Measurements from ENCODE around the gene PKP2. TPM values are rescaled to one million over a fixed set of nuclear protein-coding genes. Genes with fewer than 3 reads are reported as not detected.

PKP2 gene
- total RNA-seq, 2 donors from 2014 or later, result 0.54 to 8.8 TPM

DNA sequence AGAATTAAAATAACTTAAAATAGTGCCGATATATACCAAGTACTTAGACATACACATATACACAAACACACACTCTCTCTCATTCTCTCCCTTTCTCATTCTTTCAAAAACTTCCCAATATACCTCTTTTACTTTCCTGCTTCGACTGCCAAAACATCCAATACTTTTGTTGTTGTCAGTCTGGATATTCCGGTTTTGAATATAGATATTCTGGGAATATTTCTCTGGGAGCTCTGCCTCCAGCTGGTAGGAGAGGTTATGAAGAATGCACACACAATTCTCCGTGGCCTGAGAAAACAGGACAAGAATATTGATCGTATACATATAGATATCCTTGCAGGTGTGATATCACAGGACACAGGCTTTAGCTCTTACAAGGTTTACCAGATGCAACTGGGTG lies 74.2 kb downstream of the PKP2 start:
- no peaks in the 10 kb centered on the region for H3K4me1 ChIP-seq (ENCODE audit: control insufficient read depth in 1 of 2, low read depth in 2 of 2)
- DNase-seq (ENCODE audit: low spot score) (no peak), ATAC-seq (ENCODE audit: insufficient number of reproducible peaks, low FRiP score, low read depth) (no peak)
- no peak overlapping the region for H3K4me3 ChIP-seq
- no peaks in the 10 kb centered on the region for H3K36me3 ChIP-seq
- H3K9me3 ChIP-seq, result no peaks in the 10 kb centered on the region
- TF ChIP-seq, protein P1, sequence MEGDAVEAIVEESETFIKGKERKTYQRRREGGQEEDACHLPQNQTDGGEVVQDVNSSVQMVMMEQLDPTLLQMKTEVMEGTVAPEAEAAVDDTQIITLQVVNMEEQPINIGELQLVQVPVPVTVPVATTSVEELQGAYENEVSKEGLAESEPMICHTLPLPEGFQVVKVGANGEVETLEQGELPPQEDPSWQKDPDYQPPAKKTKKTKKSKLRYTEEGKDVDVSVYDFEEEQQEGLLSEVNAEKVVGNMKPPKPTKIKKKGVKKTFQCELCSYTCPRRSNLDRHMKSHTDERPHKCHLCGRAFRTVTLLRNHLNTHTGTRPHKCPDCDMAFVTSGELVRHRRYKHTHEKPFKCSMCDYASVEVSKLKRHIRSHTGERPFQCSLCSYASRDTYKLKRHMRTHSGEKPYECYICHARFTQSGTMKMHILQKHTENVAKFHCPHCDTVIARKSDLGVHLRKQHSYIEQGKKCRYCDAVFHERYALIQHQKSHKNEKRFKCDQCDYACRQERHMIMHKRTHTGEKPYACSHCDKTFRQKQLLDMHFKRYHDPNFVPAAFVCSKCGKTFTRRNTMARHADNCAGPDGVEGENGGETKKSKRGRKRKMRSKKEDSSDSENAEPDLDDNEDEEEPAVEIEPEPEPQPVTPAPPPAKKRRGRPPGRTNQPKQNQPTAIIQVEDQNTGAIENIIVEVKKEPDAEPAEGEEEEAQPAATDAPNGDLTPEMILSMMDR (IDR thresholded peaks at IDR 0.05), result no peak
- H3K27ac ChIP-seq, result no peak overlapping the region
- H3K27me3 ChIP-seq (replicated peaks; ENCODE audit: insufficient read depth), result no peaks in the 10 kb centered on the region

DNA sequence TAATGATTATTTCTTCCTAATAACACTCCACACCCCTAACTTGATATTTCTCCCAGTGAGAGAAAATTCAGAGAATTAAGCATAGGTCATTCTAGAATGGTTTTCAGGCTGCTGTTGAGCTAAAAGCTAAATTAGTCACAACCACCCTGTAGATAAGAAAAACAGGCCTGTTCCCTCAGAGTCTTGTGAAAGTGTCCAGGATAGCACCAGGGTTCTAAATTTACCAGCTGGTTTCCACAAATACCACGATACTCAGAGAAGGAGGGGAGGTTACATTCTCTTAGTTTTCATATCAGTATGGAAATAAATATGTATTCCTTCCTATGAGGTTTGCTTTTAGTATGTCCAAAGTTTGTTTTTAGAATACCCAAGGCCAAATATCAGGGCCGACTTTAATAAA lies 74.9 kb downstream of the PKP2 start:
- DNase-seq (ENCODE audit: low spot score) (no peak), ATAC-seq (ENCODE audit: insufficient number of reproducible peaks, low FRiP score, low read depth) (no peak)
- H3K27me3 ChIP-seq (replicated peaks; ENCODE audit: insufficient read depth), result no peaks in the 10 kb centered on the region
- no peaks in the 10 kb centered on the region for H3K9me3 ChIP-seq
- H3K4me3 ChIP-seq, result no peak overlapping the region
- TF ChIP-seq, protein P1 (IDR thresholded peaks at IDR 0.05), result no peak
- H3K27ac ChIP-seq, result no peak overlapping the region
- no peaks in the 10 kb centered on the region for H3K36me3 ChIP-seq
- H3K4me1 ChIP-seq (ENCODE audit: control insufficient read depth in 1 of 2, low read depth in 2 of 2), result no peaks in the 10 kb centered on the region

DNA sequence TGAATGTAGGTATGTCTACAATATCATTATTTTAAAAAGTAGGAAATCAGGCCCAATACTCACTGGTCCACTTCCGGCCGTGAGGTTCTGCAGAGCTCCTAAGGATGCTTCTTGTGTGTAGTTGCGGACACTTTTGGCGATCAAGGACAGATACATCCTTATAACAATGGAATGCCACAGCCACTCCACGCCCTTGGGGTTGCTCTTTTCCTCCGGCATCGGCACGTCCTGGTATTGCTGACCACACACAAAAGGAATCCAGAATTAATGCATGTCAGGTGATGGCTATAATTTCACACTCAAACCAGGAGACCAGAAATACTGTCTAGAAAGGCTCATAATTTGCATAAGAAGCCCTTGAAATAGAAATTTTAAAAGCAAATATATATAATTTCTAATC lies 75.3 kb downstream of the PKP2 start:
- Histone ChIP-seq H3K36me3 (no peaks in the 10 kb centered on the region), H3K9me3 (no peaks in the 10 kb centered on the region), H3K27me3 (replicated peaks; ENCODE audit: insufficient read depth) (no peaks in the 10 kb centered on the region), H3K27ac (no peak overlapping the region), H3K4me1 (ENCODE audit: control insufficient read depth in 1 of 2, low read depth in 2 of 2) (no peaks in the 10 kb centered on the region), H3K4me3 (no peak overlapping the region)
- ATAC-seq (ENCODE audit: insufficient number of reproducible peaks, low FRiP score, low read depth) (no peak), DNase-seq (ENCODE audit: low spot score) (no peak)
- TF ChIP-seq, protein P1 (IDR thresholded peaks at IDR 0.05), result no peak

- Histone ChIP-seq H3K9me3 (no peaks in the 10 kb centered on the region), H3K36me3 (no peaks in the 10 kb centered on the region), H3K27me3 (replicated peaks; ENCODE audit: insufficient read depth) (no peaks in the 10 kb centered on the region), H3K4me3 (no peak overlapping the region), H3K4me1 (ENCODE audit: control insufficient read depth in 1 of 2, low read depth in 2 of 2) (no peaks in the 10 kb centered on the region), H3K27ac (no peak overlapping the region)
- DNase-seq (ENCODE audit: low spot score) (no peak), ATAC-seq (ENCODE audit: insufficient number of reproducible peaks, low FRiP score, low read depth) (no peak)
- TF ChIP-seq, protein P1 (IDR thresholded peaks at IDR 0.05), result no peak
These were observed 76.1 kb downstream of the PKP2 start for GRCh38 chr12:32820376-32820931.

GRCh38 chr12:32819424-32819823 lies 77.2 kb downstream of the PKP2 start:
- Histone ChIP-seq H3K9me3 (no peaks in the 10 kb centered on the region), H3K4me3 (no peak overlapping the region), H3K4me1 (ENCODE audit: control insufficient read depth in 1 of 2, low read depth in 2 of 2) (no peaks in the 10 kb centered on the region), H3K27me3 (replicated peaks; ENCODE audit: insufficient read depth) (no peaks in the 10 kb centered on the region), H3K27ac (no peak overlapping the region), H3K36me3 (no peaks in the 10 kb centered on the region)
- ATAC-seq (ENCODE audit: insufficient number of reproducible peaks, low FRiP score, low read depth) (no peak), DNase-seq (ENCODE audit: low spot score) (no peak)
- TF ChIP-seq, protein P1 (IDR thresholded peaks at IDR 0.05), result no peak

All from thoracic aorta (tissue), 2 donors.